ENCODE measurements around the gene SLC49A4.

The SLC49A4 gene

GRCh38 chr3:122782804-122783203 is 12.1 kb upstream of the SLC49A4 start (continued):
- TF ChIP-seq PRDM4 (tag by site-specific recombination; IDR thresholded peaks at IDR 0.05) = no peak
- no peak for TF ChIP-seq ZNF645 (tag by site-specific recombination; IDR thresholded peaks at IDR 0.05)
- TF ChIP-seq ZNF561 (tag by site-specific recombination; IDR thresholded peaks at IDR 0.05; ENCODE audit: borderline replicate concordance) = no peak
- no peak for TF ChIP-seq ZNF518A (tag by site-specific recombination; conservative IDR thresholded peaks at IDR 0.05; ENCODE audit: low read depth)

GRCh38 chr3:122784436-122784835 is 10.4 kb upstream of the SLC49A4 start:
- Histone ChIP-seq H3K4me3 (ENCODE audit: low read depth, low read length) (no peak overlapping the region), H3K4me1 (ENCODE audit: control insufficient read depth, insufficient read depth, low read length) (no peaks in the 10 kb centered on the region), H3K36me3 (ENCODE audit: control insufficient read depth in 2 of 2, insufficient read depth in 1 of 2, low read length in 2 of 2) (no peaks in the 10 kb centered on the region), H3K9me3 (ENCODE audit: control insufficient read depth, insufficient read depth, low read depth, low read length) (no peaks in the 10 kb centered on the region), H3K27ac (ENCODE audit: extremely low read depth, low read depth, low read length) (no peak overlapping the region)
- ChIA-PET POLR2A (no interaction called here), CTCF (no interaction called here)
- TF ChIP-seq ZNF513 (tag by site-specific recombination; IDR thresholded peaks at IDR 0.05) (no peak), ZNF692 (tag by site-specific recombination; IDR thresholded peaks at IDR 0.05) (no peak), ZNF280D (tag by site-specific recombination; IDR thresholded peaks at IDR 0.05) (no peak), TCF7L2 (IDR thresholded peaks at IDR 0.05; ENCODE audit: borderline replicate concordance, low read depth, low read length) (no peak), IKZF3 (tag by site-specific recombination; IDR thresholded peaks at IDR 0.05) (no peak), ZBTB21 (tag by site-specific recombination; IDR thresholded peaks at IDR 0.05) (no peak), ZNF501 (tag by site-specific recombination; IDR thresholded peaks at IDR 0.05) (no peak), ZNF843 (tag by site-specific recombination; IDR thresholded peaks at IDR 0.05) (no peak), ZNF398 (tag by site-specific recombination; IDR thresholded peaks at IDR 0.05) (no peak), ZNF26 (tag by site-specific recombination; IDR thresholded peaks at IDR 0.05) (no peak), ZEB2 (tag by site-specific recombination; IDR thresholded peaks at IDR 0.05) (no peak), HOXD13 (CRISPR knock-in tag; IDR thresholded peaks at IDR 0.05; ENCODE audit: borderline replicate concordance) (no peak)
